Measurements from ENCODE around the gene LRRC4C. TPM values are rescaled to one million over a fixed set of nuclear protein-coding genes. Genes with fewer than 3 reads are reported as not detected.

Gene LRRC4C
- total and polyA plus RNA-seq, 4 donors = 0.10 to 0.93 (median 0.30) TPM

DNA sequence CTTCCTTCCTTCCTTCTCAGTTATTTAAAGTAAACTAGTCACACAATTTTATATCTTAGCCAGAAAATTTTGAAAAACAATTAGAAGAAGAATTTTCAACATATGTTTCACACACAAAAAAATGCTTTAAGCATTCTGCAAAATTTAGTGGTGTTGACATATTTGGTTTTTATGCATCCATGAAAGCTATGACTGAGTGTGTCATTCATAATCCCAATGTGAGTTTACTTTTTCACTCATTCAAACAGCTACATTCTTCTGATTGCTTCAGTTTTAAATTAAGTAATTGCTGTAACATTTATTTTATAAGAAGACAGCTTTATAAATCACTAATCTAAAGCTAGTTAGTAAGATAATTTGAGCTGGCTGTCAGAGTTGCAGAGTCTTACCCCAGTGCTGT, 453.5 kb downstream of the LRRC4C start:
- Histone ChIP-seq H3K36me3 (ENCODE audit: control insufficient read depth in 4 of 4, insufficient read depth in 3 of 4, low read depth in 1 of 4, low read length in 3 of 4) (no peaks in the 10 kb centered on the region), H3K9me3 (ENCODE audit: control insufficient read depth in 4 of 4, low read length in 3 of 4) (no peaks in the 10 kb centered on the region), H3K27ac (ENCODE audit: low read depth in 1 of 2, low read length in 2 of 2) (no peak overlapping the region), H3K27me3 (ENCODE audit: control insufficient read depth in 4 of 4, insufficient read depth in 4 of 4, low read length in 3 of 4) (no peaks in the 10 kb centered on the region), H3K4me3 (ENCODE audit: low read depth in 1 of 3, low read length in 3 of 3) (no peak overlapping the region), H3K9ac (ENCODE audit: low read depth in 1 of 2, low read length in 2 of 2) (no peak overlapping the region), H3K4me1 (ENCODE audit: control insufficient read depth in 4 of 4, insufficient read depth in 4 of 4, low read length in 3 of 4) (no peaks in the 10 kb centered on the region)
- DNase-seq (ENCODE audit: low spot score) = no peak
- TF ChIP-seq, protein P1, sequence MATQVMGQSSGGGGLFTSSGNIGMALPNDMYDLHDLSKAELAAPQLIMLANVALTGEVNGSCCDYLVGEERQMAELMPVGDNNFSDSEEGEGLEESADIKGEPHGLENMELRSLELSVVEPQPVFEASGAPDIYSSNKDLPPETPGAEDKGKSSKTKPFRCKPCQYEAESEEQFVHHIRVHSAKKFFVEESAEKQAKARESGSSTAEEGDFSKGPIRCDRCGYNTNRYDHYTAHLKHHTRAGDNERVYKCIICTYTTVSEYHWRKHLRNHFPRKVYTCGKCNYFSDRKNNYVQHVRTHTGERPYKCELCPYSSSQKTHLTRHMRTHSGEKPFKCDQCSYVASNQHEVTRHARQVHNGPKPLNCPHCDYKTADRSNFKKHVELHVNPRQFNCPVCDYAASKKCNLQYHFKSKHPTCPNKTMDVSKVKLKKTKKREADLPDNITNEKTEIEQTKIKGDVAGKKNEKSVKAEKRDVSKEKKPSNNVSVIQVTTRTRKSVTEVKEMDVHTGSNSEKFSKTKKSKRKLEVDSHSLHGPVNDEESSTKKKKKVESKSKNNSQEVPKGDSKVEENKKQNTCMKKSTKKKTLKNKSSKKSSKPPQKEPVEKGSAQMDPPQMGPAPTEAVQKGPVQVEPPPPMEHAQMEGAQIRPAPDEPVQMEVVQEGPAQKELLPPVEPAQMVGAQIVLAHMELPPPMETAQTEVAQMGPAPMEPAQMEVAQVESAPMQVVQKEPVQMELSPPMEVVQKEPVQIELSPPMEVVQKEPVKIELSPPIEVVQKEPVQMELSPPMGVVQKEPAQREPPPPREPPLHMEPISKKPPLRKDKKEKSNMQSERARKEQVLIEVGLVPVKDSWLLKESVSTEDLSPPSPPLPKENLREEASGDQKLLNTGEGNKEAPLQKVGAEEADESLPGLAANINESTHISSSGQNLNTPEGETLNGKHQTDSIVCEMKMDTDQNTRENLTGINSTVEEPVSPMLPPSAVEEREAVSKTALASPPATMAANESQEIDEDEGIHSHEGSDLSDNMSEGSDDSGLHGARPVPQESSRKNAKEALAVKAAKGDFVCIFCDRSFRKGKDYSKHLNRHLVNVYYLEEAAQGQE (IDR thresholded peaks at IDR 0.05) = no peak
- TF ChIP-seq YY1 (IDR thresholded peaks at IDR 0.05) = no peak
- TF ChIP-seq, protein P2, sequence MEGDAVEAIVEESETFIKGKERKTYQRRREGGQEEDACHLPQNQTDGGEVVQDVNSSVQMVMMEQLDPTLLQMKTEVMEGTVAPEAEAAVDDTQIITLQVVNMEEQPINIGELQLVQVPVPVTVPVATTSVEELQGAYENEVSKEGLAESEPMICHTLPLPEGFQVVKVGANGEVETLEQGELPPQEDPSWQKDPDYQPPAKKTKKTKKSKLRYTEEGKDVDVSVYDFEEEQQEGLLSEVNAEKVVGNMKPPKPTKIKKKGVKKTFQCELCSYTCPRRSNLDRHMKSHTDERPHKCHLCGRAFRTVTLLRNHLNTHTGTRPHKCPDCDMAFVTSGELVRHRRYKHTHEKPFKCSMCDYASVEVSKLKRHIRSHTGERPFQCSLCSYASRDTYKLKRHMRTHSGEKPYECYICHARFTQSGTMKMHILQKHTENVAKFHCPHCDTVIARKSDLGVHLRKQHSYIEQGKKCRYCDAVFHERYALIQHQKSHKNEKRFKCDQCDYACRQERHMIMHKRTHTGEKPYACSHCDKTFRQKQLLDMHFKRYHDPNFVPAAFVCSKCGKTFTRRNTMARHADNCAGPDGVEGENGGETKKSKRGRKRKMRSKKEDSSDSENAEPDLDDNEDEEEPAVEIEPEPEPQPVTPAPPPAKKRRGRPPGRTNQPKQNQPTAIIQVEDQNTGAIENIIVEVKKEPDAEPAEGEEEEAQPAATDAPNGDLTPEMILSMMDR (IDR thresholded peaks at IDR 0.05; ENCODE audit: low read depth, low read length, missing input control) = no peak
- TF ChIP-seq TAF1 (conservative IDR thresholded peaks at IDR 0.05) = no peak
- TF ChIP-seq HNF4G (IDR thresholded peaks at IDR 0.05) = no peak
- TF ChIP-seq, protein P3, sequence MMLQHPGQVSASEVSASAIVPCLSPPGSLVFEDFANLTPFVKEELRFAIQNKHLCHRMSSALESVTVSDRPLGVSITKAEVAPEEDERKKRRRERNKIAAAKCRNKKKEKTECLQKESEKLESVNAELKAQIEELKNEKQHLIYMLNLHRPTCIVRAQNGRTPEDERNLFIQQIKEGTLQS (IDR thresholded peaks at IDR 0.05) = no peak
- TF ChIP-seq, protein P4, sequence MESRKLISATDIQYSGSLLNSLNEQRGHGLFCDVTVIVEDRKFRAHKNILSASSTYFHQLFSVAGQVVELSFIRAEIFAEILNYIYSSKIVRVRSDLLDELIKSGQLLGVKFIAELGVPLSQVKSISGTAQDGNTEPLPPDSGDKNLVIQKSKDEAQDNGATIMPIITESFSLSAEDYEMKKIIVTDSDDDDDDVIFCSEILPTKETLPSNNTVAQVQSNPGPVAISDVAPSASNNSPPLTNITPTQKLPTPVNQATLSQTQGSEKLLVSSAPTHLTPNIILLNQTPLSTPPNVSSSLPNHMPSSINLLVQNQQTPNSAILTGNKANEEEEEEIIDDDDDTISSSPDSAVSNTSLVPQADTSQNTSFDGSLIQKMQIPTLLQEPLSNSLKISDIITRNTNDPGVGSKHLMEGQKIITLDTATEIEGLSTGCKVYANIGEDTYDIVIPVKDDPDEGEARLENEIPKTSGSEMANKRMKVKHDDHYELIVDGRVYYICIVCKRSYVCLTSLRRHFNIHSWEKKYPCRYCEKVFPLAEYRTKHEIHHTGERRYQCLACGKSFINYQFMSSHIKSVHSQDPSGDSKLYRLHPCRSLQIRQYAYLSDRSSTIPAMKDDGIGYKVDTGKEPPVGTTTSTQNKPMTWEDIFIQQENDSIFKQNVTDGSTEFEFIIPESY (IDR thresholded peaks at IDR 0.05) = no peak
- TF ChIP-seq FOXA2 (IDR thresholded peaks at IDR 0.05) = no peak
- TF ChIP-seq GABPA (IDR thresholded peaks at IDR 0.05 in 1 of 2, conservative IDR thresholded peaks at IDR 0.05 in 1 of 2) = no peak
- no peak for TF ChIP-seq NR2F2 (IDR thresholded peaks at IDR 0.05)
- TF ChIP-seq SP1 (IDR thresholded peaks at IDR 0.05) = no peak
- TF ChIP-seq RAD21 (IDR thresholded peaks at IDR 0.05) = no peak
- no peak for TF ChIP-seq JUND (IDR thresholded peaks at IDR 0.05)

DNA sequence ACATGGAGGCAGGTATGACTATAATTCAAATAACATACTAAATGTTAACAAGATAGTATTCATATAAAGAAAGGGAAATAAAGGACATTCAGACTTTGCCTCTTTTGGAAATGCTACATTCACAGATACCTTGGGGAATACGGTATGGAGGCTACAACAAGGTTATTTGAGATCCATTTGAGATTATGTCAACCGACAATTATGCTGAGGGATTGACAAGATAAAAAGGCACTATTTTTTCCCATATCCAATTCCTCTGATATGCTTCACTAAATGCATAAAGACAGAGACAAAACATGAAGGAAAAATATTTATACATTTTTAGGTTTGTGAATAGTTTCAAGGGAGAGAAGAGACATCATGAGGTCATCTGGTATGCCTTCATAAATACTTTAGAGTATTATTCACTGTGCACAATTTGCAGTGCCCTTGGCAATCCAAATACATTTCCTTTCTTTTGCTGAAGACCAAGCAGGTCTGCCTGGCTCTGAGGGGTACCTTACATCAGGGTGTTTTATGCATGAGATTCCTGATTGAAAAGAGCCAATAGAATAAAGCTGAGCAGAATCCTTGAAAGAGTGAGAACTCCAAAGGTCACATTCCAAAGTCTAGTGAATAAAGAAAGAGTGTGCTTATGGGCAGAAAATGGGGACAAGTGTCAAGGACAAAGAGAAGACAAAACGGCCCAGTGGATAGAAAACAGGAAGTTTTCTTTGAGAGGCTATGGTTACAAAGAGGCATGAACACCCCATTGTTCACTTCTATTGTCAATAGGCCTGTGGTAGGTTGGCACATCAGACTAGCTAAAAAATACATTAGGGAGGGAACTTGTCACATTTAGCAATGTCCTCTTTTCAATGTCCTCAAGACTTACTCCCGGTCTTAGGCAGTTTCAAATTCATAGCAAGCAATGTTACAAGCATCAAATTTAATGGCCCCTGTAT, 455.8 kb downstream of the LRRC4C start:
- Histone ChIP-seq H3K36me3 (ENCODE audit: control insufficient read depth in 4 of 4, insufficient read depth in 3 of 4, low read depth in 1 of 4, low read length in 3 of 4) (no peaks in the 10 kb centered on the region), H3K27me3 (ENCODE audit: control insufficient read depth in 4 of 4, insufficient read depth in 4 of 4, low read length in 3 of 4) (no peaks in the 10 kb centered on the region), H3K4me3 (ENCODE audit: low read depth in 1 of 3, low read length in 3 of 3) (no peak overlapping the region), H3K9me3 (ENCODE audit: control insufficient read depth in 4 of 4, low read length in 3 of 4) (no peaks in the 10 kb centered on the region), H3K4me1 (ENCODE audit: control insufficient read depth in 4 of 4, insufficient read depth in 4 of 4, low read length in 3 of 4) (no peaks in the 10 kb centered on the region), H3K9ac (ENCODE audit: low read depth in 1 of 2, low read length in 2 of 2) (no peak overlapping the region), H3K27ac (ENCODE audit: low read depth in 1 of 2, low read length in 2 of 2) (no peak overlapping the region)
- WGBS = 68% methylated on average over 4 of the region's 4 CpGs
- DNase-seq (ENCODE audit: low spot score) = no peak
- TF ChIP-seq TAF1 (conservative IDR thresholded peaks at IDR 0.05) (no peak), JUND (IDR thresholded peaks at IDR 0.05) (no peak), GABPA (IDR thresholded peaks at IDR 0.05 in 1 of 2, conservative IDR thresholded peaks at IDR 0.05 in 1 of 2) (no peak), EGR1 (IDR thresholded peaks at IDR 0.05; ENCODE audit: low read depth in 2 of 2) (no peak), HNF4A (conservative IDR thresholded peaks at IDR 0.05) (no peak), YY1 (IDR thresholded peaks at IDR 0.05) (no peak), RAD21 (IDR thresholded peaks at IDR 0.05) (no peak), HNF4G (IDR thresholded peaks at IDR 0.05) (no peak), FOXA2 (IDR thresholded peaks at IDR 0.05) (no peak), SP1 (IDR thresholded peaks at IDR 0.05) (no peak), RXRA (IDR thresholded peaks at IDR 0.05) (no peak), NR2F2 (IDR thresholded peaks at IDR 0.05) (no peak)
- TF ChIP-seq, protein P4 (IDR thresholded peaks at IDR 0.05) = no peak
- TF ChIP-seq, protein P2 (IDR thresholded peaks at IDR 0.05; ENCODE audit: low read depth, low read length, missing input control) = no peak
- TF ChIP-seq, protein P3 (IDR thresholded peaks at IDR 0.05) = no peak

All from liver (tissue), 9 donors.